OCI-LY1 (cell line): Measurements from ENCODE around the gene EDEM1.

Source experiments
- EZH2 ChIP-seq: fragments of 200-600 bp; sonication (generic), shearing (Covaris generic); IDR thresholded peaks from 2 replicates; pipeline ENCODE4 v1.8.0; 2017; ENCODE audit warnings: borderline replicate concordance, mixed run types, mild to moderate bottlenecking, antibody characterized with exemption, low read length, moderate library complexity, mixed read lengths
- TF ChIP-seq, protein P1 (sequence below): fragments of 200-600 bp; sonication (generic), shearing (Covaris generic); IDR thresholded peaks from 2 replicates; pipeline ENCODE4 v1.5.1; 2017; ENCODE audit warnings: mild to moderate bottlenecking, antibody characterized with exemption, low read length, moderate library complexity, mixed read lengths

DNA sequence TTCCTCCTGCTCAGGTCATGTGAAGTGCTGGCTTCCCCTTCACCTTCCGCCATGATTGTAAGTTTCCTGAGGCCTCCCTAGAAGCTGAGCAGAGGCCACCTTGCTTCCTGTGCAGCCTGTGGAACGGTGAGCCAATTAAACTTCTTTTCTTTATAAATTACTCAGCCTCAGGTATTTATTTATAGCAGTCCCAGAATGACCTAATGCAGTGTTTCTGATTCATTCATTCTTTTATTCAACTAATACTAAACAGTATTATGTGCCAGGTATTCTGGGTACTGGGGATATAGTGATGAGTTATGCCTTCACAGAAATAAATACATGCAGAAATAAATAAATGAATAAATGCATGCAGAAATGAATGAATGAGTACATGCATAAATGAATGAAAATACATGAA, 41.9 kb downstream of the EDEM1 start:
- TF ChIP-seq, protein P1, sequence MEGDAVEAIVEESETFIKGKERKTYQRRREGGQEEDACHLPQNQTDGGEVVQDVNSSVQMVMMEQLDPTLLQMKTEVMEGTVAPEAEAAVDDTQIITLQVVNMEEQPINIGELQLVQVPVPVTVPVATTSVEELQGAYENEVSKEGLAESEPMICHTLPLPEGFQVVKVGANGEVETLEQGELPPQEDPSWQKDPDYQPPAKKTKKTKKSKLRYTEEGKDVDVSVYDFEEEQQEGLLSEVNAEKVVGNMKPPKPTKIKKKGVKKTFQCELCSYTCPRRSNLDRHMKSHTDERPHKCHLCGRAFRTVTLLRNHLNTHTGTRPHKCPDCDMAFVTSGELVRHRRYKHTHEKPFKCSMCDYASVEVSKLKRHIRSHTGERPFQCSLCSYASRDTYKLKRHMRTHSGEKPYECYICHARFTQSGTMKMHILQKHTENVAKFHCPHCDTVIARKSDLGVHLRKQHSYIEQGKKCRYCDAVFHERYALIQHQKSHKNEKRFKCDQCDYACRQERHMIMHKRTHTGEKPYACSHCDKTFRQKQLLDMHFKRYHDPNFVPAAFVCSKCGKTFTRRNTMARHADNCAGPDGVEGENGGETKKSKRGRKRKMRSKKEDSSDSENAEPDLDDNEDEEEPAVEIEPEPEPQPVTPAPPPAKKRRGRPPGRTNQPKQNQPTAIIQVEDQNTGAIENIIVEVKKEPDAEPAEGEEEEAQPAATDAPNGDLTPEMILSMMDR, result no peak
- TF ChIP-seq EZH2, result no peak
